ENCODE results near the gene ST6GAL1.
"Not testable (repeated sequence)": the region's sequence is repeated elsewhere in the genome, so short reads cannot be mapped to it uniquely, and the experiment has no call there.

The ST6GAL1 gene

GRCh38 chr3:187051724-187052366, 121.5 kb downstream of the ST6GAL1 start:
- H3K4me3 ChIP-seq (replicated peaks in 1 of 2; ENCODE audit: low read depth in 2 of 2, low read length in 2 of 2): no peak overlapping the region
- TF ChIP-seq, protein P1, sequence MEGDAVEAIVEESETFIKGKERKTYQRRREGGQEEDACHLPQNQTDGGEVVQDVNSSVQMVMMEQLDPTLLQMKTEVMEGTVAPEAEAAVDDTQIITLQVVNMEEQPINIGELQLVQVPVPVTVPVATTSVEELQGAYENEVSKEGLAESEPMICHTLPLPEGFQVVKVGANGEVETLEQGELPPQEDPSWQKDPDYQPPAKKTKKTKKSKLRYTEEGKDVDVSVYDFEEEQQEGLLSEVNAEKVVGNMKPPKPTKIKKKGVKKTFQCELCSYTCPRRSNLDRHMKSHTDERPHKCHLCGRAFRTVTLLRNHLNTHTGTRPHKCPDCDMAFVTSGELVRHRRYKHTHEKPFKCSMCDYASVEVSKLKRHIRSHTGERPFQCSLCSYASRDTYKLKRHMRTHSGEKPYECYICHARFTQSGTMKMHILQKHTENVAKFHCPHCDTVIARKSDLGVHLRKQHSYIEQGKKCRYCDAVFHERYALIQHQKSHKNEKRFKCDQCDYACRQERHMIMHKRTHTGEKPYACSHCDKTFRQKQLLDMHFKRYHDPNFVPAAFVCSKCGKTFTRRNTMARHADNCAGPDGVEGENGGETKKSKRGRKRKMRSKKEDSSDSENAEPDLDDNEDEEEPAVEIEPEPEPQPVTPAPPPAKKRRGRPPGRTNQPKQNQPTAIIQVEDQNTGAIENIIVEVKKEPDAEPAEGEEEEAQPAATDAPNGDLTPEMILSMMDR (IDR thresholded peaks at IDR 0.05; ENCODE audit: low read depth, low read length): no peak
- DNase-seq (ENCODE audit: low read depth in 2 of 2): no peak

DNA sequence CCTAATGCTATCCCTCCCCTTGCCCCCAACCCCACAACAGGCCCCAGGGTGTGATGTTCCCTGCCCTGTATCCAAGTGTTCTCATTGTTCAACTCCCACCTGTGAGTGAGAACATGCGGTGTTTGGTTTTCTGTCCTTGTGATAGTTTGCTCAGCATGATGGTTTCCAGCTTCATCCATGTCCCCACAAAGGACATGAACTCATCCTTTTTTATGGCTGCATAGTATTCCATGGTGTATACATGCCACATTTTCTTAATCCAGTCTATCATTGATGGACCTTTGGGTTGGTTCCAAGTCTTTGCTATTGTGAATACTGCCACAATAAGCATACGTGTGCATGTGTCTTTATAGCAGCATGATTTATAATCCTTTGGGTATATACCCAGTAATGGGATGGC, 122.1 kb downstream of the ST6GAL1 start:
- not testable (repeated sequence) for H3K4me3 ChIP-seq (replicated peaks in 1 of 2; ENCODE audit: low read depth in 2 of 2, low read length in 2 of 2); DNase-seq (ENCODE audit: low read depth in 2 of 2)

GRCh38 chr3:187054433-187054832, 124.1 kb downstream of the ST6GAL1 start:
- DNase-seq (ENCODE audit: low read depth in 2 of 2): not testable (repeated sequence)

DNA sequence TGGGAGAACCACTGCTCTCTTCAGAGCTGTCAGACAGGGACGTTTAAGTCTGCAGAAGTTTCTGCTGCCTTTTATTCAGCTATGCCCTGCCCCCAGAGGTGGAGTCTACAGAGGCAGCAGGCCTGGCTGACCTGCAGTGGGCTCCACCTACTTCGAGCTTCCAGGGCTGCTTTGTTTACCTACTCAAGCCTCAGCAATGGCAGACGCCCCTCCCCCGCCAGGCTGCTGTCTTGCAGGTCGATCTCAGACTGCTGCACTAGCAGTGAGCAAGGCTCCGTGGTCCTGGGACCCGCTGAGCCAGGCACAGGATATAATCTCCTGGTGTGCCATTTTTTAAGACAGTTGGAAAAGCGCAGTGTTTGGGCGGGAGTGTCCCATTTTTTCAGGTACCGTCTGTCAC, 127.5 kb downstream of the ST6GAL1 start:
- H3K4me3 ChIP-seq (replicated peaks in 1 of 2; ENCODE audit: low read depth in 2 of 2, low read length in 2 of 2); DNase-seq (ENCODE audit: low read depth in 2 of 2): not testable (repeated sequence)

More at GRCh38 chr3:187054433-187054832, 124.1 kb downstream of the ST6GAL1 start:
- H3K4me3 ChIP-seq (replicated peaks in 1 of 2; ENCODE audit: low read depth in 2 of 2, low read length in 2 of 2): not testable (repeated sequence)

DNA sequence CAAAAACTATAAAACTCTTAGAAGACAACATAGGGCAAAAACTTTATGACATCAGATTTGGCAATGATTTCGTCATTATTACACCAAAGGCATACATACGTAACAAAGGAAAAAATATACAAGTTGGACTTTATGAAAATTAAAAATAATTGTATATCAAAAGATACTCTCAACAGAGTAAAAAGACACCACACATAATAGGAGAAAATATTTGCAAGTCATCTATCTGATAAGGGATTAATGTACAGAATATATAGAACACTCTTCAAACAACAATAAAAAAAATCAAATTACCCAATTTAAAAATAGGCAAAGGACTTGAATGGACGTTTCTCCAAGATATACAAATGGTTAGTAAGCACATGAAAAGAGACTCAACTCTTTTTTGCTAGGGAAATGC, 131.4 kb downstream of the ST6GAL1 start:
- TF ChIP-seq, protein P1 (IDR thresholded peaks at IDR 0.05; ENCODE audit: low read depth, low read length): no peak
- H3K4me3 ChIP-seq (replicated peaks in 1 of 2; ENCODE audit: low read depth in 2 of 2, low read length in 2 of 2): no peak overlapping the region
- DNase-seq (ENCODE audit: low read depth in 2 of 2): no peak

- DNase-seq (ENCODE audit: low read depth in 2 of 2): peak; percentile 83 to 88
- TF ChIP-seq, protein P1 (IDR thresholded peaks at IDR 0.05; ENCODE audit: low read depth, low read length): no peak
Measured at GRCh38 chr3:187062526-187063177, 132.3 kb downstream of the ST6GAL1 start.

DNA sequence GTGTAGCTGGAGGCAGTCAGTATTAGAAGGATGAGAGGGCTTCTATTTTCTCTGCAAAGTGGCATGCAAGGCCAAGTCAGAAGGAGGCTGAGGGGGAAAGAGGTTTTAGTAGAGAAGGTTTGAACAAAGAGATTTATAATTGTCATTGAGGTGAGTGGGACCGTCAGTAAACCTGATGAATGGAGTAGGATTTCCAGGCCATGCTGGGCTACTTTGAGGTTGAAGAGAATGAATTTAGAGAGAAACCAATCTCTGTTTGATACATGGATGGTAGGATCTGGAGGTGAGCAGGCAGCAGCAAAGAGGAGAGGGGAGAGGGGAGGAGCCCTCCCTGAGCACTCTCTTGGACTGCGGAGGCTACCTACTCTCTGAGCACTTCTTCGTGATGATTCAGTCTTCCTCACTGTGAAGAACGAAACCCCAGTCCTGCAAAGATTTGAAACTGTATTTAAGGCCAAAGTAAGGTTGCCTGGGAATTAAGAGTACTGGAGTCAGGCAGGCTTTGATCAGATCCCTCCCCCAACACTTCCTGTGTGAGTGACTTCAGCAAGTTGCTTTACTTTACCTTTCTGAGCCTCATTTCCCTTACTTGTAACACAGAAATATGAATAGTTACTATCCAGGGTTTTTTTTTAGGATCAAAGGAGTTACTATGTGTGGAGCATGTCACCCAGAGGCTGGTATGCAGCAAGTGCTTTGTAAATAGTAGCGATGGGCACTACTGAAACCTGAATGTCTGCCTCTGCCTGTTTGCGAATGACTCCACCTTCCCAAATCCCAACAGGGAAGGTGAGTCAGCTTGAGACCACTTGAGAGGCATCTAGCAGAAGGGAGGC, 133.2 kb downstream of the ST6GAL1 start:
- TF ChIP-seq, protein P1 (IDR thresholded peaks at IDR 0.05; ENCODE audit: low read depth, low read length): no peak
- DNase-seq (ENCODE audit: low read depth in 2 of 2): peak; percentile 20 to 28
- H3K4me3 ChIP-seq (replicated peaks in 1 of 2; ENCODE audit: low read depth in 2 of 2, low read length in 2 of 2): no peak overlapping the region

More at GRCh38 chr3:187062526-187063177, 132.3 kb downstream of the ST6GAL1 start:
- H3K4me3 ChIP-seq (replicated peaks in 1 of 2; ENCODE audit: low read depth in 2 of 2, low read length in 2 of 2): no peak overlapping the region

Measured in cardiac fibroblast (primary cell).